ENCODE measurements around the gene AUTS2. TPM values are rescaled to one million over a fixed set of nuclear protein-coding genes. Genes with fewer than 3 reads are reported as not detected.
A peak's percentile ranks its signal among the peaks of the same experiment; 100 is the strongest.
"Not testable (repeated sequence)": the region's sequence is repeated elsewhere in the genome, so short reads cannot be mapped to it uniquely, and the experiment has no call there.

AUTS2 gene
- polyA plus RNA-seq, 3 donors: 0.08 to 0.35 TPM; not detected in 1

DNA sequence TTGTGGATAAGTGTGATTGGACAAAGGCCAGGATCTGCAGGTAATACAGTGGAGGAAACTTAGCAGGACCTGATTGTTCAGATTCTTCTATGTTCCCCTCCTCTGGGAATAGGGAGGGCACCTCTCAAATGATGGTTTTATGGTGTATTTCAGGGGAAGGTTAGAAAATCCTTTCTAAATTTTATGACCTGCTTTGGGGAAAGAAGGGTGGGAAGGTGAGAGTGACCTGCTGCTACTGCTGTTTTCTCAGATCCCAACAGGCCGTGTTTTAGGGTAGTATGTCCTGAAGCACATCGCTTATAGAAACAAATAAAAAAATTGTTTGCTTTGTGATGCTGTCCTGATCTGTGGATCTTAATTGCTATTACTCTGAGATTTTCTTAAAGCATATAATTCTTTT is 1129.6 kb downstream of the AUTS2 start:
- no peak for TF ChIP-seq CTCF (IDR thresholded peaks at IDR 0.05)
- no peaks in the 10 kb centered on the region for H3K4me1 ChIP-seq (ENCODE audit: control insufficient read depth in 1 of 2, insufficient read depth in 2 of 2, low read length in 2 of 2)
- no peaks in the 10 kb centered on the region for H3K4me1 Mint-ChIP-seq
- peaks cover 0 to 4% (median 3%) of the 10 kb centered on the region in 3 donors for H3K27me3 Mint-ChIP-seq (ENCODE audit: low read depth in 3 of 3)
- peaks cover 0 to 8% (median 2%) of the 10 kb centered on the region in 7 donors for H3K9me3 Mint-ChIP-seq
- H3K36me3 Mint-ChIP-seq: no peaks in the 10 kb centered on the region
- H3K27ac ChIP-seq (ENCODE audit: low read depth in 1 of 2, low read length in 2 of 2): no peak overlapping the region
- no peak overlapping the region for H3K27ac Mint-ChIP-seq
- no peak overlapping the region for H3K4me2 ChIP-seq (replicated peaks; ENCODE audit: extremely low read depth, low read length, poor library complexity, severe bottlenecking)
- H2AFZ ChIP-seq (ENCODE audit: insufficient read depth, low read depth, low read length, poor library complexity, severe bottlenecking): no peak overlapping the region
- intact Hi-C loops (cut with micrococcal nuclease): no loop called here
- no peaks in the 10 kb centered on the region for H4K20me1 ChIP-seq (ENCODE audit: insufficient read depth, low read length)
- H3K9me3 ChIP-seq (replicated peaks in 1 of 2; ENCODE audit: control insufficient read depth in 1 of 2, insufficient read depth in 1 of 2, low read length in 2 of 2): no peaks in the 10 kb centered on the region
- no CpG with 5 or more reads among the region's 2 CpGs for WGBS (ENCODE audit: insufficient coverage)
- no peaks in the 10 kb centered on the region for H3K27me3 ChIP-seq (ENCODE audit: control insufficient read depth in 2 of 2, insufficient read depth in 2 of 2, low read length in 2 of 2)
- H3K79me2 ChIP-seq (ENCODE audit: insufficient read depth, low read length): no peaks in the 10 kb centered on the region
- no peak overlapping the region for H3K4me3 Mint-ChIP-seq
- DNase-seq: no peak
- no peak overlapping the region for H3K4me3 ChIP-seq (replicated peaks in 1 of 3; ENCODE audit: low read depth in 2 of 3, low read length in 3 of 3)
- H3K9ac ChIP-seq (ENCODE audit: insufficient read depth, low read length, poor library complexity, severe bottlenecking): no peak overlapping the region
- H3K36me3 ChIP-seq (replicated peaks in 1 of 2; ENCODE audit: control insufficient read depth in 1 of 2, insufficient read depth in 2 of 2, low read length in 2 of 2): no peaks in the 10 kb centered on the region

DNA sequence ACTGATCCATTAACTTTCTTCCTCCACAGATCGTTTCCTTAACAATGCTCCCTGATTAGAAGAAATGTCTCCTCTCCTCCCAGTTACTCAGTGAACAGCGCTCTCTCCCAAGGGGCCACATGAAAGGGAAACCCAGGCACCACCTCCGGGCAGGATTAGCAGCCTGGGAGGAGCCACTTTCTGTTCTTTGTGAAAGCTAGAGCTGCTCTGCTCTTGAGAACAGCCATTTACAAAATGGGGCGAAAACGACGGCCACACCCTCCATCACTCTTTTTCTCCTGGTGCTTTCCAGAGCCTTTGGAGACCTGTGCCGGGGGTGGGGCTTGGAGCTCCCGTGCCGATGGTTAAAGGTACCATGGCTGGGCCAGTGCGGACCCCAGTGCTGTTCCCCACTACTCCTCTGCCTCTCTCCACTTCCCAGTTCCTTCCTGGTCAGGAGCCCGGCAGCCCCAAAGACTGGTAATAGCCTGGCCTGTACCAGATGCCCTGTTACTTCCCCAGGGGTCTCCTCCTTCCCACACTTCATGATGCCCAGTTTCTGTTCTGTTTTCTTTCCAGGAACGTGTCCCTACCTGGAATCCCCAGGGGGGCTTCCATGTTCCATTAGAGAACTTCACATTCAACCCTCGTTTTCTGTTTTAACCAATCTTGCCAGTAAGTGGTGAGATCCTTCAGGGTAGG is 1130.7 kb downstream of the AUTS2 start:
- Mint-ChIP-seq H3K9me3 (peaks cover 0 to 8% (median 2%) of the 10 kb centered on the region in 7 donors), H3K27me3 (ENCODE audit: low read depth in 3 of 3) (peaks cover 0 to 4% (median 3%) of the 10 kb centered on the region in 3 donors), H3K4me3 (no peak overlapping the region), H3K27ac (no peak overlapping the region), H3K36me3 (no peaks in the 10 kb centered on the region), H3K4me1 (no peaks in the 10 kb centered on the region)
- Histone ChIP-seq H3K9me3 (replicated peaks in 1 of 2; ENCODE audit: control insufficient read depth in 1 of 2, insufficient read depth in 1 of 2, low read length in 2 of 2) (no peaks in the 10 kb centered on the region), H3K4me1 (ENCODE audit: control insufficient read depth in 1 of 2, insufficient read depth in 2 of 2, low read length in 2 of 2) (no peaks in the 10 kb centered on the region), H3K27ac (ENCODE audit: low read depth in 1 of 2, low read length in 2 of 2) (no peak overlapping the region), H3K36me3 (replicated peaks in 1 of 2; ENCODE audit: control insufficient read depth in 1 of 2, insufficient read depth in 2 of 2, low read length in 2 of 2) (no peaks in the 10 kb centered on the region), H3K79me2 (ENCODE audit: insufficient read depth, low read length) (no peaks in the 10 kb centered on the region), H4K20me1 (ENCODE audit: insufficient read depth, low read length) (no peaks in the 10 kb centered on the region), H3K27me3 (ENCODE audit: control insufficient read depth in 2 of 2, insufficient read depth in 2 of 2, low read length in 2 of 2) (no peaks in the 10 kb centered on the region), H2AFZ (ENCODE audit: insufficient read depth, low read depth, low read length, poor library complexity, severe bottlenecking) (no peak overlapping the region), H3K9ac (ENCODE audit: insufficient read depth, low read length, poor library complexity, severe bottlenecking) (no peak overlapping the region), H3K4me3 (replicated peaks in 1 of 3; ENCODE audit: low read depth in 2 of 3, low read length in 3 of 3) (no peak overlapping the region), H3K4me2 (replicated peaks; ENCODE audit: extremely low read depth, low read length, poor library complexity, severe bottlenecking) (no peak overlapping the region)
- WGBS (ENCODE audit: insufficient coverage): 86% methylated on average over 12 of the region's 13 CpGs
- no peak for TF ChIP-seq CTCF (IDR thresholded peaks at IDR 0.05)
- intact Hi-C loops (cut with micrococcal nuclease): no loop called here
- no peak for DNase-seq

DNA sequence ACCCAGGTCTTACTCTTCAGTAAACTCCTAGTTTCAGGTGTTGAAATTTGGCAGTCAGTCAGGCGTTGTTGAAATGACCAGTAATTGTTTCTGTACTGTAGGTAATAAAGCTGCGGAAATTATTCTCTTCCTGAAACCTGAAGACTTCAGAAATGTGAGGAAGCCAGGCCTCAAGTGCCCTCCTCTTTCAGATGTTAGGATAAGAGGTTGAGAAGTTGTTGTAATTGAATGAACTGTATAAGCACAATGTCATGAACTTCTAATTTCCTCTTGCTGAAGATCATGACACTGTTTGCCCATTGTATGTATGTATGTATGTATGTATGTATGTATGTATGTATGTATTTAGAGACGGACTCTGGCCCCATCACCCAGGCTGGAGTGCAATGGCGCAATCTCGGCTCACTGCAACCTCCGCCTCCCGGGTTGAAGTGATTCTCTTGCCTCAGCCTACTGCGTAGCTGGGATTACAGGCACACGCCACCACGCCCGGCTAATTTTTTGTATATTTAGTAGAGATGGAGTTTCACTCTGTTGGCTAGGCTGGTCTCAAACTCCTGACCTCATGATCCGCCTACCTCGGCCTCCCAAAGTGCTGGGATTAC is 1131.4 kb downstream of the AUTS2 start:
- H3K9ac ChIP-seq (ENCODE audit: insufficient read depth, low read length, poor library complexity, severe bottlenecking); H3K27ac ChIP-seq (ENCODE audit: low read depth in 1 of 2, low read length in 2 of 2); H3K9me3 ChIP-seq (replicated peaks in 1 of 2; ENCODE audit: control insufficient read depth in 1 of 2, insufficient read depth in 1 of 2, low read length in 2 of 2); intact Hi-C loops (cut with micrococcal nuclease); DNase-seq; H3K36me3 Mint-ChIP-seq; H3K4me1 ChIP-seq (ENCODE audit: control insufficient read depth in 1 of 2, insufficient read depth in 2 of 2, low read length in 2 of 2); H3K27me3 Mint-ChIP-seq (ENCODE audit: low read depth in 3 of 3); H3K4me2 ChIP-seq (replicated peaks; ENCODE audit: extremely low read depth, low read length, poor library complexity, severe bottlenecking); H3K4me3 ChIP-seq (replicated peaks in 1 of 3; ENCODE audit: low read depth in 2 of 3, low read length in 3 of 3); H4K20me1 ChIP-seq (ENCODE audit: insufficient read depth, low read length); H3K4me3 Mint-ChIP-seq; H3K27me3 ChIP-seq (ENCODE audit: control insufficient read depth in 2 of 2, insufficient read depth in 2 of 2, low read length in 2 of 2); H2AFZ ChIP-seq (ENCODE audit: insufficient read depth, low read depth, low read length, poor library complexity, severe bottlenecking); H3K4me1 Mint-ChIP-seq; H3K79me2 ChIP-seq (ENCODE audit: insufficient read depth, low read length); H3K36me3 ChIP-seq (replicated peaks in 1 of 2; ENCODE audit: control insufficient read depth in 1 of 2, insufficient read depth in 2 of 2, low read length in 2 of 2); H3K9me3 Mint-ChIP-seq: not testable (repeated sequence)
- WGBS (ENCODE audit: insufficient coverage): 93% methylated on average over 6 of the region's 13 CpGs
- H3K27ac Mint-ChIP-seq: peak overlapping the region in 1 of 7 donors; percentile 36

Data from CD14-positive monocyte (primary cell).